ENCODE data around the gene CD4.

Gene CD4

DNA sequence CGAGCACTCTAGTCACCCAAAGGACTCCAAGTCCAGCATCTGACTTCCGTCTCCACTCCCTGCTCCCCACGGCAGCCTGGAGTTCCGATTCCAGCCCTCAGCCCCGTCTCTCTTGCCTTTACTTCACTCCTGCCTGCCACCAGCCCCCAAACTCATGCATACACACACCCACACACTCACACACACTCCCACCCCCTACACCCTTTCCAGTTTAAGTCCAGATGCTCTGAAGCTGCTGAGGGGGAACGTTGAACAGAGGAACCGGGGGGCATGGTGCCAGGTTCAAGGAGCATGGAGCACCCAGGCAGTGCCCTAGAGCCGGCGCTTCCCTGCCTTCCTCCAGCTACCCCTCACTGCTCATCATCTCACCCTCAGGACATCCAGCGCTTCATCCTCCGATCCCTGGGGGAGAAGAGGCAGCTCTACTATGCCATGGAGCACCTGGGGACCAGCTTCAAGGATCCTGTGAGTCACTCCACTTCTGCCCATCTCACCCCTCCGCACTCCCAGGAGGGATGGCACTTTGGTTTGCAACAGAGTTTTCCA is 42.2 kb downstream of the CD4 start:
- Histone ChIP-seq H3K9ac (no peak overlapping the region), H3K79me2 (no peaks in the 10 kb centered on the region), H2AFZ (no peak overlapping the region), H3K9me3 (ENCODE audit: control insufficient read depth, low read length) (no peaks in the 10 kb centered on the region), H3K36me3 (ENCODE audit: control insufficient read depth, insufficient read depth, low read length) (no peaks in the 10 kb centered on the region), H3K4me1 (peaks cover 11% of the 10 kb centered on the region), H3K27ac (no peak overlapping the region), H3K27me3 (ENCODE audit: control insufficient read depth, insufficient read depth, low read length) (no peaks in the 10 kb centered on the region), H3K4me2 (ENCODE audit: low read length) (no peak overlapping the region), H3K4me3 (ENCODE audit: low read depth, low read length) (no peak overlapping the region)
- TF ChIP-seq, protein P1, sequence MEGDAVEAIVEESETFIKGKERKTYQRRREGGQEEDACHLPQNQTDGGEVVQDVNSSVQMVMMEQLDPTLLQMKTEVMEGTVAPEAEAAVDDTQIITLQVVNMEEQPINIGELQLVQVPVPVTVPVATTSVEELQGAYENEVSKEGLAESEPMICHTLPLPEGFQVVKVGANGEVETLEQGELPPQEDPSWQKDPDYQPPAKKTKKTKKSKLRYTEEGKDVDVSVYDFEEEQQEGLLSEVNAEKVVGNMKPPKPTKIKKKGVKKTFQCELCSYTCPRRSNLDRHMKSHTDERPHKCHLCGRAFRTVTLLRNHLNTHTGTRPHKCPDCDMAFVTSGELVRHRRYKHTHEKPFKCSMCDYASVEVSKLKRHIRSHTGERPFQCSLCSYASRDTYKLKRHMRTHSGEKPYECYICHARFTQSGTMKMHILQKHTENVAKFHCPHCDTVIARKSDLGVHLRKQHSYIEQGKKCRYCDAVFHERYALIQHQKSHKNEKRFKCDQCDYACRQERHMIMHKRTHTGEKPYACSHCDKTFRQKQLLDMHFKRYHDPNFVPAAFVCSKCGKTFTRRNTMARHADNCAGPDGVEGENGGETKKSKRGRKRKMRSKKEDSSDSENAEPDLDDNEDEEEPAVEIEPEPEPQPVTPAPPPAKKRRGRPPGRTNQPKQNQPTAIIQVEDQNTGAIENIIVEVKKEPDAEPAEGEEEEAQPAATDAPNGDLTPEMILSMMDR (IDR thresholded peaks at IDR 0.05) = no peak

DNA sequence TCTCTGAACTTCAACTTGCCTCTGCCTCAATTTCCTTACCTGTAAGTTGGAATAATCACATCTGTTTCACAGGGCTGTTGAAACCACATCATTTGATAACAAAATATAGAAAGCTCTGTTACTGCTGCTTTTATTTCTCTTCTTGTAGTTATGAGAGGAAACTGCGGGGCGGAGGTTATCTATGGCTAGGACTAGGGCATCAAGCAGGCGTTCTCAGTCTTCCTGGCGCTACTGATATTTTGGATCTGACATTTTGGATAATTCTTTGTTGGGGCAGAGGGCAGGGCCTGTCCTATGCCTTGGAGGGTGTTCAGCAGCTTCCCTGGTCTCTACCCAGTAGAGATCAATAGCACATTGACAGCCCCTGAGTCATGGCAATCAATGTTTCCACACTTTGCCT is 42.8 kb downstream of the CD4 start:
- Histone ChIP-seq H3K4me3 (ENCODE audit: low read depth, low read length) (no peak overlapping the region), H3K36me3 (ENCODE audit: control insufficient read depth, insufficient read depth, low read length) (no peaks in the 10 kb centered on the region), H3K4me1 (peaks cover 7% of the 10 kb centered on the region), H3K9ac (no peak overlapping the region), H3K9me3 (ENCODE audit: control insufficient read depth, low read length) (no peaks in the 10 kb centered on the region), H3K27me3 (ENCODE audit: control insufficient read depth, insufficient read depth, low read length) (no peaks in the 10 kb centered on the region), H3K4me2 (ENCODE audit: low read length) (no peak overlapping the region), H2AFZ (no peak overlapping the region), H3K27ac (no peak overlapping the region), H3K79me2 (no peaks in the 10 kb centered on the region)
- TF ChIP-seq, protein P1 (IDR thresholded peaks at IDR 0.05) = no peak

DNA sequence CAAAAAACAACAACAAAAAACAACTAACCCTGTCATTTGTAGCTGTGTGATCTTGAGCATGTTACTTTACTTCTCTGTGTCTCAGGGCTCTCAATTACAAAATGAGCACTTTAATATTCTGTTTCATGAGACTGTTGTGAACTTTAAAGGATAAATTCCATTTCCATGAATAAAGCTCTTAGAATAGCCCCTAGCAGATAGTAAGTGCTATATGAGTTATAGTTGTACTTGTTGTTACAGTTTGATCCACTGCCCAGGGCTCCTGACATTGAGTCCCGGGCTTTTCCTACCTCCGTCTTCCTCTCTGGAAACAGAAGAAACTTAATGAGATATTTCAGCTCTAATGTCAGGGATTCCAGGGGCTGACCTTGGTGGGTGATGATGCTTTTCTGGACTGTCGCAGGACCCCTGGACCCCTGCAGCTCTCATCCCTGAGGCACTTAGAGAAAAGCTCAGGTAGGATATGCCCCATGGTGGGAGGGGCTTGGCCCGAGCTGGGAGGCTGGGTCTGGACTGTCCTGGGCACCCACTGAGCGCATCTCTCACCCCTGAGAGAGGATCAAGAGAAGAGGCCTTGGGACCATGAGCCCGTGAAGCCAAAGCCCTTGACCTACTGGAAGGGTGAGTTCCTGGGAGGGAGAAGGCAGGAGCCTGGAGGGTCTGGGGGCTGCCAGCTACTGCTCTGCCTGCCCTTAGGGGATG is 44.0 kb downstream of the CD4 start:
- Histone ChIP-seq H3K4me2 (ENCODE audit: low read length) (no peak overlapping the region), H3K27ac (no peak overlapping the region), H2AFZ (no peak overlapping the region), H3K9me3 (ENCODE audit: control insufficient read depth, low read length) (no peaks in the 10 kb centered on the region), H3K4me1 (peaks cover 3% of the 10 kb centered on the region), H3K27me3 (ENCODE audit: control insufficient read depth, insufficient read depth, low read length) (no peaks in the 10 kb centered on the region), H3K36me3 (ENCODE audit: control insufficient read depth, insufficient read depth, low read length) (no peaks in the 10 kb centered on the region), H3K4me3 (ENCODE audit: low read depth, low read length) (no peak overlapping the region), H3K79me2 (no peaks in the 10 kb centered on the region), H3K9ac (no peak overlapping the region)
- TF ChIP-seq, protein P1 (IDR thresholded peaks at IDR 0.05) = no peak

DNA sequence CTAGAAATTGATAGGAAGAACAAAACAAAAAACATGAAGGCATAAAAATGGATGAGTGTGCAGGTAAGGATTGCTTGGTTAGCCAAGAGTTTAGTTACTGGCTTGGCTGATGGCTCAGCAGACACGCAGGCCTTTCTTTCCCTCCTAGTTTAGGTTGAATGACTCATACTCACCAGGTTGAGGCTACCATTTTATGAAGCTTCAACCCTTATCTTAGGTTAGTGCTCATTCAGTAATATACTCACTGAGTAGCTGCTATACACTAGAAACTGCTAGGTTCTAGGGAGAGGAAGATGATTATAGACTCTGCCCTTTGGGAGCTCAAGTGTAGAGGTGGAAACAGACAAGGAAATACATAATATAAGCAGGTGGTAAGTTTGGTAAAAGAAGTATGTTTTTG is 44.9 kb downstream of the CD4 start:
- Histone ChIP-seq H3K27me3 (ENCODE audit: control insufficient read depth, insufficient read depth, low read length) (no peaks in the 10 kb centered on the region), H3K4me1 (peaks cover 3% of the 10 kb centered on the region), H3K4me3 (ENCODE audit: low read depth, low read length) (no peak overlapping the region), H3K79me2 (no peaks in the 10 kb centered on the region), H2AFZ (no peak overlapping the region), H3K9ac (no peak overlapping the region), H3K27ac (no peak overlapping the region), H3K4me2 (ENCODE audit: low read length) (no peak overlapping the region), H3K36me3 (ENCODE audit: control insufficient read depth, insufficient read depth, low read length) (no peaks in the 10 kb centered on the region), H3K9me3 (ENCODE audit: control insufficient read depth, low read length) (no peaks in the 10 kb centered on the region)
- TF ChIP-seq, protein P1 (IDR thresholded peaks at IDR 0.05) = no peak

DNA sequence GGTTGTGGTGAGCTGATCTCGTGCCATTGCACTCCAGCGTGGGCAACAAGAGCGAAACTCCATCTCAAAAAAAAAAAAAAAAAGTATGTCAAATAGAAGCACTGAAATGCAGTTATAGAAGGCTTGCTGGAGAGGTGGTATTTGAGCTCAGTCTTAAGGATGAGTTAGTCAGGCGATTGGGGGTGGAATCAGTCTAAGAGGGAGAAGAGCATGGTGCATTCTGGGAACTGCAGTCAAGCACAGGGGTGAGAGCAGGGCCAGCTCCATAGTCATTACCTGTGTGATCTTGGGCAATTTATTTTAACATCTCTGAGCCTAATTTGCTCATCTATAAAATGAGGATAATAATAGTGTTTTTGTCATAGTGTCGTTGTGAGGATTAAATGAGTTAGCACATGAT is 45.5 kb downstream of the CD4 start:
- TF ChIP-seq, protein P1 (IDR thresholded peaks at IDR 0.05) = no peak
- Histone ChIP-seq H3K36me3 (ENCODE audit: control insufficient read depth, insufficient read depth, low read length) (no peaks in the 10 kb centered on the region), H3K4me1 (peaks cover under 1% of the 10 kb centered on the region), H3K4me2 (ENCODE audit: low read length) (no peak overlapping the region), H3K4me3 (ENCODE audit: low read depth, low read length) (no peak overlapping the region), H2AFZ (no peak overlapping the region), H3K27ac (no peak overlapping the region), H3K9ac (no peak overlapping the region), H3K9me3 (ENCODE audit: control insufficient read depth, low read length) (no peaks in the 10 kb centered on the region), H3K27me3 (ENCODE audit: control insufficient read depth, insufficient read depth, low read length) (no peaks in the 10 kb centered on the region), H3K79me2 (no peaks in the 10 kb centered on the region)

Measured in parathyroid adenoma (tissue), 2 donors.